Panc1 (cell line): ENCODE measurements around the gene COL3A1.

Experiments used
- TF ChIP-seq, protein P1 (sequence below), 2 experiments: IDR thresholded peaks; 2 replicates each; pipeline ENCODE4 v1.6.1; 2011 to 2012; ENCODE audit warnings: low read depth in 2 of 2, control low read depth in 1 of 2, low read length in 1 of 2, mild to moderate bottlenecking in 1 of 2, moderate library complexity in 1 of 2; ENCODE audit not compliant: insufficient read depth in 1 of 2
- TF ChIP-seq, protein P2 (sequence below): fragments of 450-650 bp; IDR thresholded peaks from 2 replicates; pipeline ENCODE4 v1.5.1; 2017; ENCODE audit warnings: mild to moderate bottlenecking

DNA sequence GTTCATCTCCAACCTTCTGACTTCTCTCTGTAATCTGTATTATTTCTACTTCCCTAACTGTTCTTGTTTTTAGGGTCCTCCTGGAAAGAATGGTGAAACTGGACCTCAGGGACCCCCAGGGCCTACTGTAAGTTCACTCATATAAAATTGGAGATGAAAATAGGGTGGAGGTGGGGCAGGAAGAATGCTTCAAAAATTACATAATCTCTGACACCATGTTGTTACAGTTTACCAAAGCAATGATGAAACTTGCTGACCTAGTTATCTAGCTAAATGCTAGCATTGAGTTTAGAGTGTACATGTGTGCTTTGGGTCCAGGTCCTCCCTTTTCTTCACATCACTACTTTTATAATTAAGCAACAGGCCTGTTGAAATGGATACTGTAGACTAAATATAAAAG, 23.1 kb downstream of the COL3A1 start:
- TF ChIP-seq, protein P1, sequence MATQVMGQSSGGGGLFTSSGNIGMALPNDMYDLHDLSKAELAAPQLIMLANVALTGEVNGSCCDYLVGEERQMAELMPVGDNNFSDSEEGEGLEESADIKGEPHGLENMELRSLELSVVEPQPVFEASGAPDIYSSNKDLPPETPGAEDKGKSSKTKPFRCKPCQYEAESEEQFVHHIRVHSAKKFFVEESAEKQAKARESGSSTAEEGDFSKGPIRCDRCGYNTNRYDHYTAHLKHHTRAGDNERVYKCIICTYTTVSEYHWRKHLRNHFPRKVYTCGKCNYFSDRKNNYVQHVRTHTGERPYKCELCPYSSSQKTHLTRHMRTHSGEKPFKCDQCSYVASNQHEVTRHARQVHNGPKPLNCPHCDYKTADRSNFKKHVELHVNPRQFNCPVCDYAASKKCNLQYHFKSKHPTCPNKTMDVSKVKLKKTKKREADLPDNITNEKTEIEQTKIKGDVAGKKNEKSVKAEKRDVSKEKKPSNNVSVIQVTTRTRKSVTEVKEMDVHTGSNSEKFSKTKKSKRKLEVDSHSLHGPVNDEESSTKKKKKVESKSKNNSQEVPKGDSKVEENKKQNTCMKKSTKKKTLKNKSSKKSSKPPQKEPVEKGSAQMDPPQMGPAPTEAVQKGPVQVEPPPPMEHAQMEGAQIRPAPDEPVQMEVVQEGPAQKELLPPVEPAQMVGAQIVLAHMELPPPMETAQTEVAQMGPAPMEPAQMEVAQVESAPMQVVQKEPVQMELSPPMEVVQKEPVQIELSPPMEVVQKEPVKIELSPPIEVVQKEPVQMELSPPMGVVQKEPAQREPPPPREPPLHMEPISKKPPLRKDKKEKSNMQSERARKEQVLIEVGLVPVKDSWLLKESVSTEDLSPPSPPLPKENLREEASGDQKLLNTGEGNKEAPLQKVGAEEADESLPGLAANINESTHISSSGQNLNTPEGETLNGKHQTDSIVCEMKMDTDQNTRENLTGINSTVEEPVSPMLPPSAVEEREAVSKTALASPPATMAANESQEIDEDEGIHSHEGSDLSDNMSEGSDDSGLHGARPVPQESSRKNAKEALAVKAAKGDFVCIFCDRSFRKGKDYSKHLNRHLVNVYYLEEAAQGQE (IDR thresholded peaks at IDR 0.05; ENCODE audit: insufficient read depth in 1 of 2, low read depth in 2 of 2, low read length in 1 of 2), result no peak
- TF ChIP-seq, protein P2, sequence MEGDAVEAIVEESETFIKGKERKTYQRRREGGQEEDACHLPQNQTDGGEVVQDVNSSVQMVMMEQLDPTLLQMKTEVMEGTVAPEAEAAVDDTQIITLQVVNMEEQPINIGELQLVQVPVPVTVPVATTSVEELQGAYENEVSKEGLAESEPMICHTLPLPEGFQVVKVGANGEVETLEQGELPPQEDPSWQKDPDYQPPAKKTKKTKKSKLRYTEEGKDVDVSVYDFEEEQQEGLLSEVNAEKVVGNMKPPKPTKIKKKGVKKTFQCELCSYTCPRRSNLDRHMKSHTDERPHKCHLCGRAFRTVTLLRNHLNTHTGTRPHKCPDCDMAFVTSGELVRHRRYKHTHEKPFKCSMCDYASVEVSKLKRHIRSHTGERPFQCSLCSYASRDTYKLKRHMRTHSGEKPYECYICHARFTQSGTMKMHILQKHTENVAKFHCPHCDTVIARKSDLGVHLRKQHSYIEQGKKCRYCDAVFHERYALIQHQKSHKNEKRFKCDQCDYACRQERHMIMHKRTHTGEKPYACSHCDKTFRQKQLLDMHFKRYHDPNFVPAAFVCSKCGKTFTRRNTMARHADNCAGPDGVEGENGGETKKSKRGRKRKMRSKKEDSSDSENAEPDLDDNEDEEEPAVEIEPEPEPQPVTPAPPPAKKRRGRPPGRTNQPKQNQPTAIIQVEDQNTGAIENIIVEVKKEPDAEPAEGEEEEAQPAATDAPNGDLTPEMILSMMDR, result no peak
